Measurements from ENCODE around the gene FAM76A. TPM values are rescaled to one million over a fixed set of nuclear protein-coding genes. Genes with fewer than 3 reads are reported as not detected.

The FAM76A gene
- total and polyA plus RNA-seq, 9 of the 15 experiments (the other 6 are each of a cell fraction or from before 2014, with no cell fraction given), result 9.5 to 14.6 (median 11.4) TPM

DNA sequence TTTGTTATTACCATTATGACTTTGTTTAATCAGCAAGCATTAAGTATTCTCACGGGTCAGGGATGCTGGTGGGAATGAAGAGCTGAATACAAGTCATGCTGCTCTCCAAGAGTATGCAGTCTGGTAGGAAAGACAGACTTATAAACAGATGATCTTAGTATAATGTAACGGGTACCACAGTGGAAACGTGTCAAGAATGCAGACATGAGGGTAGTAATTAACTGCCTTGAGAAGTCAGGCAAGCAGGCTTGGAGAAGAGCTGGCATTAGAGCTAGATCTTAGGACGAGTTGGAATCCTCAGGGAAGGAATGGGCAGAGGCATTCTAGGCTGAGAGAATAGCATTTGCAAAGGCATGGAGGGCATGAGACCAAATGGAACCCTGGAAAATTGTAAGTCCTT is 19.7 kb downstream of the FAM76A start:
- Histone ChIP-seq H3K9ac (ENCODE audit: insufficient read depth in 1 of 2, low read depth in 2 of 2, low read length in 2 of 2) (no peak overlapping the region), H3K9me1 (ENCODE audit: control insufficient read depth, insufficient read depth, low read length) (peaks cover 2% of the 10 kb centered on the region), H3K36me3 (ENCODE audit: control insufficient read depth, insufficient read depth, low read length) (peaks cover 29% of the 10 kb centered on the region; the same call in 1 of the 3 replicates), H3K4me2 (ENCODE audit: insufficient read depth, low read length) (no peak overlapping the region), H3K4me3 (no peak overlapping the region), H3K27ac (ENCODE audit: extremely low read depth, low read depth, low read length) (no peak overlapping the region), H3K79me2 (ENCODE audit: control insufficient read depth, insufficient read depth, low read length) (no peaks in the 10 kb centered on the region), H2AFZ (ENCODE audit: low read depth, low read length) (no peak overlapping the region), H3K4me1 (replicated peaks in 1 of 2; ENCODE audit: control insufficient read depth in 2 of 2, insufficient read depth in 2 of 2, low read length in 2 of 2) (no peaks in the 10 kb centered on the region), H4K20me1 (replicated peaks; ENCODE audit: control insufficient read depth, insufficient read depth, low read length) (no peaks in the 10 kb centered on the region), H3K27me3 (ENCODE audit: control insufficient read depth in 2 of 2, insufficient read depth in 2 of 2, low read length in 2 of 2) (no peaks in the 10 kb centered on the region), H3K9me3 (replicated peaks; ENCODE audit: control insufficient read depth, insufficient read depth, low read depth, low read length) (no peaks in the 10 kb centered on the region)
- ChIA-PET POLR2A (interaction anchor here (1.0 to 1.6 kb wide), 5 partner anchors 10 to 28 kb away, joined by 3 to 6 read pairs (median 5); partner anchors contain the start of genes FAM76A and STX12), CTCF (ENCODE audit: low intra/inter-chr PET ratio) (no interaction called here)
- WGBS (ENCODE audit: insufficient coverage, low coverage, missing lambda C conversion rate), result 28% methylated on average over 4 of the region's 4 CpGs
- intact Hi-C loops (cut with micrococcal nuclease), result no loop called here
- BruUV-seq (replicated peaks), result no TSS peak
- DNase-seq (ENCODE audit: extremely low read depth in 1 of 4, low spot score in 3 of 4) (no peak), ATAC-seq (no peak), FAIRE-seq (no peak)
- in situ Hi-C loops (cut with MboI), result no loop called here
- TF ChIP-seq CBX8 (IDR thresholded peaks at IDR 0.05; ENCODE audit: borderline replicate concordance, extremely low read depth, low read depth, low read length, poor library complexity, severe bottlenecking) (no peak), E2F5 (CRISPR knock-in tag; IDR thresholded peaks at IDR 0.05) (no peak), POLR2AphosphoS5 (IDR thresholded peaks at IDR 0.05; ENCODE audit: control insufficient read depth, insufficient read depth, low read depth, low read length) (no peak), JUN (IDR thresholded peaks at IDR 0.05; ENCODE audit: borderline replicate concordance, low read depth, low read length) (no peak), JUN (CRISPR knock-in tag; IDR thresholded peaks at IDR 0.05; ENCODE audit: borderline replicate concordance) (no peak), KLF6 (CRISPR knock-in tag; IDR thresholded peaks at IDR 0.05; ENCODE audit: borderline replicate concordance) (no peak), DLX4 (CRISPR knock-in tag; IDR thresholded peaks at IDR 0.05) (no peak), ZNF311 (CRISPR knock-in tag; IDR thresholded peaks at IDR 0.05) (no peak), ZBTB8A (IDR thresholded peaks at IDR 0.05; ENCODE audit: partially characterized antibody) (no peak), BACH1 (tag; IDR thresholded peaks at IDR 0.05) (no peak), MXI1 (IDR thresholded peaks at IDR 0.05; ENCODE audit: low read depth, low read length) (no peak), HDAC8 (tag; IDR thresholded peaks at IDR 0.05) (no peak), RUNX1 (IDR thresholded peaks at IDR 0.05; ENCODE audit: low read depth) (no peak), NR2C2 (CRISPR knock-in tag; IDR thresholded peaks at IDR 0.05) (no peak), NR2C2 (tag; IDR thresholded peaks at IDR 0.05) (no peak), HMGN3 (IDR thresholded peaks at IDR 0.05; ENCODE audit: borderline replicate concordance, extremely low read depth, insufficient read length, low read depth, low read length) (no peak), MTA2 (IDR thresholded peaks at IDR 0.05; ENCODE audit: low read depth) (no peak)
- TF ChIP-seq, protein P1, sequence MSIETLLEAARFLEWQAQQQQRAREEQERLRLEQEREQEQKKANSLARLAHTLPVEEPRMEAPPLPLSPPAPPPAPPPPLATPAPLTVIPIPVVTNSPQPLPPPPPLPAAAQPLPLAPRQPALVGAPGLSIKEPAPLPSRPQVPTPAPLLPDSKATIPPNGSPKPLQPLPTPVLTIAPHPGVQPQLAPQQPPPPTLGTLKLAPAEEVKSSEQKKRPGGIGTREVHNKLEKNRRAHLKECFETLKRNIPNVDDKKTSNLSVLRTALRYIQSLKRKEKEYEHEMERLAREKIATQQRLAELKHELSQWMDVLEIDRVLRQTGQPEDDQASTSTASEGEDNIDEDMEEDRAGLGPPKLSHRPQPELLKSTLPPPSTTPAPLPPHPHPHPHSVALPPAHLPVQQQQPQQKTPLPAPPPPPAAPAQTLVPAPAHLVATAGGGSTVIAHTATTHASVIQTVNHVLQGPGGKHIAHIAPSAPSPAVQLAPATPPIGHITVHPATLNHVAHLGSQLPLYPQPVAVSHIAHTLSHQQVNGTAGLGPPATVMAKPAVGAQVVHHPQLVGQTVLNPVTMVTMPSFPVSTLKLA (conservative IDR thresholded peaks at IDR 0.05), result no peak
- TF ChIP-seq, protein P2, sequence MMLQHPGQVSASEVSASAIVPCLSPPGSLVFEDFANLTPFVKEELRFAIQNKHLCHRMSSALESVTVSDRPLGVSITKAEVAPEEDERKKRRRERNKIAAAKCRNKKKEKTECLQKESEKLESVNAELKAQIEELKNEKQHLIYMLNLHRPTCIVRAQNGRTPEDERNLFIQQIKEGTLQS (IDR thresholded peaks at IDR 0.05), result no peak
- TF ChIP-seq, protein P2 (CRISPR knock-in tag; conservative IDR thresholded peaks at IDR 0.05), result no peak

All from K562 (cell line).